KG1 (cell line): ENCODE data around the gene ZNF268.

Experiments
- DNase-seq: peaks from one replicate; lab custom pipeline; 2025; lab: John Stamatoyannopoulos, UW

ZNF268 gene

GRCh38 chr12:133181238-133181959 is at the start of gene ZNF268:
Gene ZNF268, plus strand, starts transcription at chr12:133181495. Its CDS starts 503 bp downstream, at chr12:133181998.
- DNase-seq = peak; percentile 93

- DNase-seq = no peak
These were observed 45.5 kb upstream of the ZNF268 start for GRCh38 chr12:133135747-133136146.

- no peak for DNase-seq
These were observed 35.3 kb upstream of the ZNF268 start for GRCh38 chr12:133145981-133146380.

GRCh38 chr12:133156125-133156690 is 25.1 kb upstream of the ZNF268 start:
- no peak for DNase-seq

- DNase-seq = no peak
These were observed 15.5 kb upstream of the ZNF268 start for GRCh38 chr12:133165776-133166175.

GRCh38 chr12:133172491-133172890 is 8.8 kb upstream of the ZNF268 start:
- no peak for DNase-seq

- DNase-seq = no peak
These were observed 6.4 kb upstream of the ZNF268 start for GRCh38 chr12:133174901-133175300.

GRCh38 chr12:133180669-133181068 is 626 bp upstream of the ZNF268 start:
- no peak for DNase-seq

- DNase-seq = no peak
These were observed 8.9 kb downstream of the ZNF268 start for GRCh38 chr12:133190176-133190575.

GRCh38 chr12:133192847-133193246 is 11.6 kb downstream of the ZNF268 start:
- no peak for DNase-seq

- DNase-seq = no peak
These were observed 20.6 kb downstream of the ZNF268 start for GRCh38 chr12:133201888-133202287.

- DNase-seq = no peak
These were observed 21.4 kb downstream of the ZNF268 start for GRCh38 chr12:133202493-133203343.

GRCh38 chr12:133203344-133204263 is 22.3 kb downstream of the ZNF268 start:
- DNase-seq = no peak

GRCh38 chr12:133204264-133204603 is 22.9 kb downstream of the ZNF268 start:
- DNase-seq = no peak

GRCh38 chr12:133206390-133206789 is 25.1 kb downstream of the ZNF268 start:
- no peak for DNase-seq

- DNase-seq = no peak
These were observed 34.4 kb downstream of the ZNF268 start for GRCh38 chr12:133215724-133216123.

GRCh38 chr12:133217219-133217618 is 35.9 kb downstream of the ZNF268 start:
- DNase-seq = no peak

GRCh38 chr12:133220521-133220920 is 39.2 kb downstream of the ZNF268 start:
- DNase-seq = no peak

- no peak for DNase-seq
These were observed 39.9 kb downstream of the ZNF268 start for GRCh38 chr12:133221241-133221640.

- no peak for DNase-seq
These were observed 40.9 kb downstream of the ZNF268 start for GRCh38 chr12:133222211-133222610.

GRCh38 chr12:133225527-133225926 is 44.2 kb downstream of the ZNF268 start:
- DNase-seq = no peak

- no peak for DNase-seq
These were observed 45.4 kb downstream of the ZNF268 start for GRCh38 chr12:133226690-133227089.
